ENCODE measurements around the gene SORL1. TPM values are rescaled to one million over a fixed set of nuclear protein-coding genes. Genes with fewer than 3 reads are reported as not detected.

The SORL1 gene
- total RNA-seq, 2 donors from 2014 or later = 9.6 to 10.6 TPM

- no peak for DNase-seq
- ATAC-seq = no peak
- intact Hi-C loops (cut with DNase I) = no loop called here
Measured at GRCh38 chr11:121586750-121587149, 134.6 kb downstream of the SORL1 start.

DNA sequence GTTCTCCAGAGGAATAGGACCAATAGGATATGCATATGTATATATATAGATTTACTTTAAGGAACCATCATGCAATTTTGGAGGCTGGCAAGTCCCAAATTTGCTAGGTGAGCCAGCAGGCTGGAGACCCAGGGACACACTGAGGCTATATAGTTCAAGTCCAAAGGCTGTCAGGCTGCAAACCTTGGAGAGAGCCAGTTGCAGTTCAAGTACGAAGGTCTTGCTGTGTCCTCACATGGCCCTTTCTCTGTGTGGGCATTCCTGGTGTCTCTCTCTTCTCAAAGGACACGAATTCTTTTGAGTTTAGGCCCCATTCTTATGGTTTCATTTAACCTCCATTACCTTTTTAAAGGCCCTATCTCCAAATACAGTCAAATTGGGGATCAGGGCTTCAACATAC lies 135.1 kb downstream of the SORL1 start:
- intact Hi-C loops (cut with DNase I) = no loop called here
- DNase-seq = no peak
- no peak for ATAC-seq

- DNase-seq (no peak), ATAC-seq (no peak)
- intact Hi-C loops (cut with DNase I) = no loop called here
Measured at GRCh38 chr11:121588747-121589146, 136.6 kb downstream of the SORL1 start.

DNA sequence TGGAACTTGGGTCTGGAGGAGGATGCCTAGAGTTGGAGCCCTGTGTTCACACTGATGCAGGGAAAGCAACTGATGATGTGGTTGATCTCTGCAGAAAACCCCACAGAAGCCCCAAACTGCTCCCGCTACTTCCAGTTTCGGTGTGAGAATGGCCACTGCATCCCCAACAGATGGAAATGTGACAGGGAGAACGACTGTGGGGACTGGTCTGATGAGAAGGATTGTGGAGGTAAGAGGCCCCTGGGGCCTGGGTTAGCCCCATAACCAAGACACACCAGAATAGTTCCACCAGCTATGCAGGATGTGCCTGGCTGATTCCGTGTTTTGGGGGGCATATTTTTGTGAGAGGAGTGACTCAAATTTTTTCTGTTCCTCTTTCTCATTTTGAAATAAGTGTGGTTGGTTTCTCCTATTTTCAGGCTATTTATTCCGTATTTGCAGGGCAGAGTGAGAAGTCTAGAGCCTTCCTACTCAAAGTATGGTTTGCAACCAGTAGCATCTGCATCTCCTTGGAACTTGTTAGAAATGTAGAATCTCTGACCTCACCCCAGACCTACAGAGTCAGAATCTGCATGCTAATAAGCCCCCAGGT lies 137.9 kb downstream of the SORL1 start:
- ATAC-seq = no peak
- intact Hi-C loops (cut with DNase I) = loop anchor here (2.0 to 5.0 kb wide), 3 partner anchors 138 to 273 kb away; partner anchors contain the start of genes SORL1 (in 1 of the 2) and SORL1-AS1 (in 1 of the 2)

GRCh38 chr11:121590772-121591404 lies 138.8 kb downstream of the SORL1 start:
- ATAC-seq (no peak), DNase-seq (no peak)
- intact Hi-C loops (cut with DNase I) = loop anchor here (2.0 to 5.0 kb wide), 3 partner anchors 139 to 274 kb away; partner anchors contain the start of genes SORL1 (in 1 of the 2) and SORL1-AS1 (in 1 of the 2)

More for the DNA sequence above, 137.9 kb downstream of the SORL1 start:
- DNase-seq = no peak

DNA sequence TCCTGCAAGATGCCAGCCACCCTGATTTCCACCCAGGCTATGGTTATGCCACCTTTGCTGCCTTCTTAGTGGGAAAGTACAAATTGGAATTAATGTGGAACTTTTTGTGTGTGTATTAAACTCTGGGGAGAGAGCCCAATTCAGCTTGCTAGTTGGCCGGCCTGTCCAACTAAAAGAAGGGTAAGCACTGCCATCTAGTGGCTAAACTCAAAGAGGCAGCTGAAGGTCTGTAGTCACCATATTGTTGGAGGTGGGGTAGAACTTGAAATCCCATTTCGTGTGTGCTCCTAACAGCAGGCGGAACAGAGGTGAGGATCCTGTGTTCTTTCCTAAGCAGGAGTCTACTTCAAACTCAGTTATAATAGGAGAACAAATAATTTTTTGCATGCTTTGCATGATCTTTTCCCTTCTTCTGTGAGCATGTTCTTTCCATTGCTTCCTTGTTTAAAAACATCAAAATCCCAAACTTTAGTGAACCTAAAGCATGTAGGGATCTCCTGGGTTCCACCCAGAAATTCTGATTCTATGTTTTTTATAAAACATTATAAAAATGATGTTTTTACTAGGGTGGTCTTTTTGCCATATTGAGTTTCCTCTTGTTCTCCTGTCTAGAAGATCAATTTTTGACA lies 139.4 kb downstream of the SORL1 start:
- DNase-seq (peak; percentile 53), ATAC-seq (peak; percentile 69 to 70)
- intact Hi-C loops (cut with DNase I) = loop anchor here (2.0 to 5.0 kb wide), 3 partner anchors 139 to 274 kb away; partner anchors contain the start of genes SORL1 (in 1 of the 2) and SORL1-AS1 (in 1 of the 2)

- DNase-seq (no peak), ATAC-seq (no peak)
- intact Hi-C loops (cut with DNase I) = loop anchor here (5.0 kb wide), 2 partner anchors 140 to 275 kb away; partner anchors contain the start of genes SORL1 (in 1 of the 2) and SORL1-AS1 (in 1 of the 2)
Measured at GRCh38 chr11:121592708-121593107, 140.6 kb downstream of the SORL1 start.

DNA sequence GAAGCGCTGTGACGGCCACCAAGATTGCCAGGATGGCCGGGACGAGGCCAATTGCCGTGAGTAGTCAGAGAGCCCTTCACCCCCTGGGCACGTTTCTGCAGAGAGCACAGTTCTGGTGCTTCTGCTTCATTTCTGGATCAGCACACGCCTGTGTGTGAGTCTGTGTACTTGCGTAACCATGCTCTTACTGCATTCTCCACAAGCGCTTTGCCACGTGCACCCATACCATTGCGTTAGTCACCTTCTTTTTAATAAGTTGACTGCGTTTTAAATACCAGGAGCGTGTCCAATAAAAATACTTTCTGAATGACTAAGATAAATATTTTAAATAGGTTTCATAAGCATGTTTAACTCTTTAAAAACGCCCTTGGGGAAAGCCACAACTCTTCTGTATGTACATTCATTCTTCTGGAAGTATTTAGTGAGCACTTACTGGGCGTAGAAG lies 143.6 kb downstream of the SORL1 start:
- intact Hi-C loops (cut with DNase I) = no loop called here
- peak; percentile 89 to 92 for ATAC-seq
- peak; percentile 40 for DNase-seq

DNA sequence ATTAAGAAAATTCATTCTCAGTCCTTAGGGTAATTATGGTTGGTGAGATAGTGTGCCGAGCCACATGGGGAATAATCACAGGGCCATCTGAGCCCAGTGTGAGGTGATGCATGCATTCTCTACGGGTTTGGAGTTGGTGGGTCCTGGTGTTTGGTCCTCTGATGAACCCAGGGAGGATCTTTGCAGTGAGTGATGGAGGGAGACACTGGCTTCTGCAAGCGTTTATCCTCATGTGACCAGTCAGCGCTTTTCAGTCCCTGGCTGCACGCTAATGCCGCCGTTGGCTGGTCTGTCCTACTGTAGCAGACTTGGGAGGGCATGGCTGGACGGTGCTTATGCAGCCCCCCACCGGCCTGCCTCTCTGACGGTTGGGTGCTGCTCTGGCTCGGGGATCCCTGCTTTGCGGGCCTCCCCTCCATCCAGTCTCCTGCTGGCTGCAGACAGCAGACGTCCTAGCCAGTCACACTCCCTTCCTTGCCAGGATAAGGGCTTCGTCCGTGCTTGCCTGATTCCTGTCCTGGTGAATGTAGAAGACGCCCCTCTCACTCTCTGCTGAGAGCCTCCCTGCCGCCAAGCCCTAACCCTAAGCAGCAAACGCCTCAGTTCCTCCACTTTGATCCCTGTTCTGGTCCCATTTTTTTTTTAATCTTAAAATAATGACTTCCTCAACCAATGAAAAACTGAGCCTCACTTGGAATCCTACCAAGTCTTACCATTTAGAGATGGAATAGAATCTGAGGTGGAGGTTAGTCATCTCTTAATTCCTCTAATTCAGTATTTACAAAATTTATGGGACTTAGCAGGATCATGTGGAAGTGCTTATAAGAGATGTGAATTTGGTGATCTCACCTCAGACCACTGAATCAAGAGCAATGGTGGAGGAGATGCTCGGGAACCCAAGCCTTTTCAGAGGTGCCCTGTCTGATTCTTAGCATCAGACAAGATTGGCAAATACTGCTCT lies 144.4 kb downstream of the SORL1 start:
- ATAC-seq = peak in 1 of 2 donors; percentile 21
- no peak for DNase-seq
- intact Hi-C loops (cut with DNase I) = no loop called here

DNA sequence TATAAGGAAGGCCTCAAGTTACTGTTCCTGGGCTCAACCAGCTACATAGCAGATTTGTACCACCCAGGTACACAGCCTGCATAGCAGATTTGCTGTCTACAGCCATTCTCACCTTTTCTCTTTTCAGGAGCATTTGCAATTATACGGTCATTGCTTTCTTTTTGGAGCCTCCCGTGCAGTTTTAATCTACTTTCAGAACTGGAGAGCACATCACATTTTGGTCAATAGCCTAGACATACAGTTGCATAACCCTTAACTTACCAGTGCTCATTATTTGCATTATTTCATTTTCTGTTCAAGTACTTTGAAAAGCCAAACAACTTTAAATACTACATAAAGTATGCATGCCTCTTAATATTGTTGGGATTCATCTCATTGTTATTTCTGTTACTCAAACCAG lies 151.2 kb downstream of the SORL1 start:
- intact Hi-C loops (cut with DNase I) = no loop called here
- ATAC-seq (no peak), DNase-seq (no peak)

- no peak for DNase-seq
- intact Hi-C loops (cut with DNase I) = no loop called here
- no peak for ATAC-seq
Measured at GRCh38 chr11:121604152-121604551, 152.0 kb downstream of the SORL1 start.

- ATAC-seq (no peak), DNase-seq (no peak)
- intact Hi-C loops (cut with DNase I) = no loop called here
Measured at GRCh38 chr11:121606354-121606753, 154.2 kb downstream of the SORL1 start.

- intact Hi-C loops (cut with DNase I) = no loop called here
- DNase-seq = no peak
- ATAC-seq = no peak
Measured at GRCh38 chr11:121607341-121607740, 155.2 kb downstream of the SORL1 start.

DNA sequence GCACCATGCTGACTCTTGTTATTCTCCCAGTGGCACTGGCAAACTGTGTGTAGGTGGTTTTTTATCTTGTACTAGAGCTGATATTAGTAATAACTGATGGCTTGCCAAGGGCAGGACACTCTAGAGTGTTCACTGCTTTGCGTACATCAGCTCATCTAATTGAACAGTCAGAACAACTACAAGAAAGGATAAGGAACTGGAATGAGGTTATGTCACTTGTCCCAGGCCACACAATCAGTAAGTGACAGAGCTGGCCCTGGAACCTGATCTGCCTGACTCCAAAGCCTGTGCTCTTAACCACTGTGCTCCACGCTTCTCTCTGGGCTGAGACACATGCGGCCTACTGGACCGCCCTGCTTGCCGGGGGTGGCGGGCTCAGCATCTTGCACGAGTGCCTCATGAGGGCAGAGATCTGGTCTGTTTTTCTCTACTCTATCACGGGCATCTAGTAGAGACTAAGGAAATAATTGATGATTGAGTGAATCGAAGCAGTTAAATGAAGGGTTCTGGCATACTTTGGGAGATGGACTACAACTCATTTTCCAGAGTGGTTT lies 156.5 kb downstream of the SORL1 start:
- ATAC-seq (no peak), DNase-seq (no peak)
- intact Hi-C loops (cut with DNase I) = no loop called here

DNA sequence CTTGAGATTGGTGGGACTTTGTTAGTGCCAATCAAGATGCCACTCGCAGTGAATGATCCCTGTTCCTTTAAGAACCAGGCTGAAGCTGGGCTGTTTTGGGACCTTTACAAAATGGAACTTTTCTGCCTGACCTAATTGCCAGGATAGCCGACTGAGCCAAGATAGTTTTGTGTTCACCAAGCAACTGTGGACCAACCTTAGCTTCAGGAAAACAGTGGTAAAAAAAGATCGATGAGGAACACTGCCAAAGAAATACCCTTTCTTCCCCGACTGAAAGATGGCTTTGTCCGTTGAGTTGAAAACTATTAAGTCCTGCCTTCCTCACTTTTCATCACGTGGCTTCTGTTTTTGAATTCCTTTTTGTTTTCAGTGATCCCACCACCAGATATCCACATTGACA lies 158.6 kb downstream of the SORL1 start:
- ATAC-seq (no peak), DNase-seq (no peak)
- intact Hi-C loops (cut with DNase I) = no loop called here

- DNase-seq = no peak
- intact Hi-C loops (cut with DNase I) = no loop called here
- no peak for ATAC-seq
Measured at GRCh38 chr11:121611242-121611641, 159.1 kb downstream of the SORL1 start.

GRCh38 chr11:121613724-121614123 lies 161.6 kb downstream of the SORL1 start:
- intact Hi-C loops (cut with DNase I) = no loop called here
- DNase-seq (no peak), ATAC-seq (no peak)

- ATAC-seq = no peak
- no peak for DNase-seq
- intact Hi-C loops (cut with DNase I) = no loop called here
Measured at GRCh38 chr11:121614636-121615240, 162.6 kb downstream of the SORL1 start.

Data from left cardiac atrium (tissue), 4 donors.